Fibroblast of skin of abdomen (primary cell): ENCODE measurements around the gene FLT1. TPM values are rescaled to one million over a fixed set of nuclear protein-coding genes. Genes with fewer than 3 reads are reported as not detected.

Experiments
- DNase-seq: peaks from one replicate; pipeline ENCODE4 v3.0.0-alpha.2; 2013
- polyA plus RNA-seq, 2 experiments: library from polyadenylated mRNA; unstranded; fragments of 120-200 nt; gene quantifications; one replicate each; pipeline ENCODE4 v1.2.1, GENCODE V29; 2013; ENCODE audit not compliant: insufficient read length in 2 of 2

FLT1 gene
- 4.6 TPM for polyA plus RNA-seq (2013, experiment 1 of 2; ENCODE audit: insufficient read length)
- 5.0 TPM for polyA plus RNA-seq (2013, experiment 2 of 2; ENCODE audit: insufficient read length)

- DNase-seq: no peak
Measured at GRCh38 chr13:28494778-28495537, at the start of gene FLT1. Gene FLT1 (minus strand): TSS chr13:28495128. CDS start chr13:28494843, 285 bp downstream.

- DNase-seq: no peak
Measured at GRCh38 chr13:28544026-28544425, 49.1 kb upstream of the FLT1 start.

GRCh38 chr13:28542804-28543203, 47.9 kb upstream of the FLT1 start:
- DNase-seq: no peak

GRCh38 chr13:28541966-28542365, 47.0 kb upstream of the FLT1 start:
- no peak for DNase-seq

- no peak for DNase-seq
Measured at GRCh38 chr13:28540612-28541011, 45.7 kb upstream of the FLT1 start.

GRCh38 chr13:28539625-28540286, 44.8 kb upstream of the FLT1 start:
- no peak for DNase-seq

GRCh38 chr13:28538932-28539331, 44.0 kb upstream of the FLT1 start:
- DNase-seq: no peak

GRCh38 chr13:28537171-28537570, 42.2 kb upstream of the FLT1 start:
- no peak for DNase-seq

- no peak for DNase-seq
Measured at GRCh38 chr13:28536371-28536770, 41.4 kb upstream of the FLT1 start.

GRCh38 chr13:28535734-28536133, 40.8 kb upstream of the FLT1 start:
- DNase-seq: no peak

- DNase-seq: no peak
Measured at GRCh38 chr13:28534801-28535200, 39.9 kb upstream of the FLT1 start.

- DNase-seq: no peak
Measured at GRCh38 chr13:28534210-28534609, 39.3 kb upstream of the FLT1 start.

GRCh38 chr13:28533441-28534166, 38.7 kb upstream of the FLT1 start:
- DNase-seq: no peak

- DNase-seq: no peak
Measured at GRCh38 chr13:28533125-28533436, 38.2 kb upstream of the FLT1 start.

- DNase-seq: no peak
Measured at GRCh38 chr13:28532388-28533124, 37.6 kb upstream of the FLT1 start.

- DNase-seq: no peak
Measured at GRCh38 chr13:28531845-28532387, 37.0 kb upstream of the FLT1 start.

GRCh38 chr13:28531077-28531844, 36.3 kb upstream of the FLT1 start:
- peak; percentile 36 for DNase-seq

- DNase-seq: no peak
Measured at GRCh38 chr13:28530729-28531076, 35.8 kb upstream of the FLT1 start.

- DNase-seq: no peak
Measured at GRCh38 chr13:28529836-28530235, 34.9 kb upstream of the FLT1 start.

- no peak for DNase-seq
Measured at GRCh38 chr13:28528848-28529247, 33.9 kb upstream of the FLT1 start.

GRCh38 chr13:28528388-28528787, 33.5 kb upstream of the FLT1 start:
- no peak for DNase-seq

GRCh38 chr13:28527629-28528028, 32.7 kb upstream of the FLT1 start:
- DNase-seq: no peak
